SK-N-SH (cell line): Measurements from ENCODE around the gene MAP1LC3B. TPM values are rescaled to one million over a fixed set of nuclear protein-coding genes. Genes with fewer than 3 reads are reported as not detected.

Experiments used
- CTCF ChIA-PET: fragments of 300-600, 350-600 bp; formaldehyde crosslinking; extraction: SDS; loops from one replicate; lab custom pipeline; 2021; lab: Yijun Ruan, JAX
- POLR2A ChIA-PET: fragments of 350-600 bp; sonication (Branson Sonifier 250); formaldehyde crosslinking; extraction: SDS; loops from one replicate; lab custom pipeline; 2020; ENCODE audit warnings: antibody characterized with exemption, inconsistent platforms; lab: Yijun Ruan, JAX
- DNase-seq: peaks from one replicate; pipeline ENCODE4 v3.0.0; 2012
- H2AFZ ChIP-seq: fragments of 200-600 bp; sonication (generic); 2 replicates; pipeline ENCODE4 v1.8.1; 2016; ENCODE audit warnings: antibody characterized with exemption, mild to moderate bottlenecking, low read depth
- H3F3A ChIP-seq: fragments of 200-600 bp; sonication (generic); replicated peaks from 2 replicates; pipeline ENCODE3; 2016; ENCODE audit warnings: antibody characterized with exemption, mild to moderate bottlenecking; ENCODE audit not compliant: insufficient read depth
- H3K27ac ChIP-seq, 2 experiments: fragments of 200-500 bp in 1 of 2; fragments of 200-600 bp in 1 of 2; sonication (Bioruptor generic) in 1 of 2; sonication (generic), shearing (Covaris generic) in 1 of 2; 2 replicates each; pipeline versions ENCODE4 v1.5.1 to v1.6.1; 2014 to 2016; ENCODE audit warnings: low read depth in 2 of 2, inconsistent platforms in 1 of 2, low read length in 1 of 2, mild to moderate bottlenecking in 1 of 2, mixed read lengths in 1 of 2
- H3K27me3 ChIP-seq: fragments of 200-600 bp; sonication (generic), shearing (Covaris generic); 2 replicates; pipeline ENCODE4 v1.6.1; 2016; ENCODE audit warnings: mixed run types; ENCODE audit not compliant: insufficient read depth
- H3K36me3 ChIP-seq, 2 experiments: fragments of 200-500 bp in 1 of 2; fragments of 200-600 bp in 1 of 2; sonication (Bioruptor generic) in 1 of 2; sonication (generic) in 1 of 2; replicated peaks in 1 of 2; 2 replicates each; pipeline versions ENCODE3 to v1.5.1; 2014 to 2016; ENCODE audit warnings: low read length in 1 of 2, mild to moderate bottlenecking in 1 of 2; ENCODE audit not compliant: insufficient read depth in 2 of 2, control insufficient read depth in 1 of 2
- H3K4me1 ChIP-seq, 2 experiments: fragments of 200-500 bp in 1 of 2; fragments of 200-600 bp in 1 of 2; sonication (Bioruptor generic) in 1 of 2; sonication (generic), shearing (Covaris generic) in 1 of 2; 2 replicates each; pipeline versions ENCODE4 v1.5.1 to v1.6.1; 2014 to 2016; ENCODE audit warnings: low read depth in 1 of 2, low read length in 1 of 2, mixed run types in 1 of 2; ENCODE audit not compliant: insufficient read depth in 2 of 2, control insufficient read depth in 1 of 2
- H3K4me2 ChIP-seq: fragments of 200-600 bp; sonication (generic), shearing (Covaris generic); 2 replicates; pipeline ENCODE4 v1.6.1; 2017; ENCODE audit warnings: mixed run types
- H3K4me3 ChIP-seq, 2 experiments: fragments of 200-500 bp in 1 of 2; fragments of 200-600 bp in 1 of 2; sonication (Bioruptor generic) in 1 of 2; sonication (generic), shearing (Covaris generic) in 1 of 2; 2 replicates each; pipeline versions ENCODE4 v1.5.1 to v1.8.1; 2014 to 2016; ENCODE audit warnings: low read depth in 2 of 2, inconsistent platforms in 1 of 2, low read length in 1 of 2, mild to moderate bottlenecking in 1 of 2, mixed read lengths in 1 of 2, moderate library complexity in 1 of 2
- H3K79me2 ChIP-seq: fragments of 200-600 bp; sonication (generic); 2 replicates; pipeline ENCODE4 v1.8.1; 2017; ENCODE audit warnings: mild to moderate bottlenecking; ENCODE audit not compliant: insufficient read depth
- H3K9ac ChIP-seq: fragments of 200-600 bp; sonication (generic); 2 replicates; pipeline ENCODE4 v1.6.1; 2017; ENCODE audit warnings: mixed run types
- H3K9me2 ChIP-seq: fragments of 200-600 bp; sonication (generic); 2 replicates; pipeline ENCODE4 v1.6.1; 2017; ENCODE audit warnings: mixed run types
- H3K9me3 ChIP-seq: fragments of 200-600 bp; sonication (generic); 2 replicates; pipeline ENCODE4 v1.6.1; 2017; ENCODE audit warnings: mixed run types, mild to moderate bottlenecking, moderate library complexity
- H4K20me1 ChIP-seq: fragments of 200-600 bp; sonication (generic); 2 replicates; pipeline ENCODE4 v1.6.1; 2017; ENCODE audit warnings: mild to moderate bottlenecking, mixed run types; ENCODE audit not compliant: insufficient read depth
- CHD2 ChIP-seq: fragments of 150-350 bp; IDR thresholded peaks from 2 replicates; pipeline ENCODE4 v1.6.1; 2018; ENCODE audit warnings: low read length; ENCODE audit not compliant: partially characterized antibody
- EZH2phosphoT487 ChIP-seq: fragments of 200-600 bp; sonication (generic); IDR thresholded peaks from 2 replicates; pipeline ENCODE4 v1.6.1; 2017; ENCODE audit warnings: low read depth, mixed run types, mild to moderate bottlenecking, antibody characterized with exemption, moderate library complexity, borderline replicate concordance
- FOSL2 ChIP-seq: IDR thresholded peaks from 2 replicates; pipeline ENCODE4 v1.4.0; 2012; ENCODE audit warnings: low read depth, mild to moderate bottlenecking, moderate library complexity, borderline replicate concordance
- GABPA ChIP-seq: IDR thresholded peaks from 2 replicates; pipeline ENCODE4 v1.4.0; 2012; ENCODE audit warnings: low read depth, mild to moderate bottlenecking
- GATA2 ChIP-seq: sonication (generic); formaldehyde crosslinking; IDR thresholded peaks from 2 replicates; pipeline ENCODE4 v1.5.0; 2020; ENCODE audit warnings: mild to moderate bottlenecking, missing genetic modification reagents
- MEF2A ChIP-seq: IDR thresholded peaks from 2 replicates; pipeline ENCODE4 v1.4.0; 2012; ENCODE audit warnings: low read depth, borderline replicate concordance
- NRF1 ChIP-seq: IDR thresholded peaks from 2 replicates; pipeline ENCODE4 v1.6.1; 2012; ENCODE audit warnings: low read depth, mild to moderate bottlenecking, low read length
- POLR2AphosphoS5 ChIP-seq: IDR thresholded peaks from 2 replicates; pipeline ENCODE4 v1.6.1; 2012; ENCODE audit warnings: low read depth, low read length
- RAD21 ChIP-seq: IDR thresholded peaks from 2 replicates; pipeline ENCODE4 v1.6.1; 2012; ENCODE audit warnings: mild to moderate bottlenecking, low read length
- RCOR1 ChIP-seq: fragments of 150-350 bp; IDR thresholded peaks from 2 replicates; pipeline ENCODE4 v1.6.1; 2017; ENCODE audit warnings: antibody characterized with exemption, low read length
- RFX5 ChIP-seq: IDR thresholded peaks from 2 replicates; pipeline ENCODE4 v1.6.1; 2012; ENCODE audit warnings: mild to moderate bottlenecking, improper control_type of control experiment, low read length
- RXRA ChIP-seq: IDR thresholded peaks from 2 replicates; pipeline ENCODE4 v1.4.0; 2012; ENCODE audit warnings: low read depth, mild to moderate bottlenecking, borderline replicate concordance
- YY1 ChIP-seq: IDR thresholded peaks from 2 replicates; pipeline ENCODE4 v1.4.0; 2012; ENCODE audit warnings: low read depth, mild to moderate bottlenecking
- WGBS: methylation state at CpG from one replicate; pipeline ENCODE4 v1.1.6; 2017; ENCODE audit warnings: low lambda C conversion rate; 5-methylcytosine and 5-hydroxymethylcytosine counted together
- polyA plus RNA-seq, 3 experiments: library from polyadenylated mRNA; depleted of rRNA; stranded (reverse); fragments of >200 nt; gene quantifications; 2 replicates each; pipeline ENCODE4 v1.2.3, GENCODE V29; 2012
- TF ChIP-seq, protein P1 (sequence below): IDR thresholded peaks from 2 replicates; pipeline ENCODE4 v1.4.0; 2012; ENCODE audit warnings: low read depth
- TF ChIP-seq, protein P2 (sequence below): IDR thresholded peaks from 2 replicates; pipeline ENCODE4 v1.6.1; 2012; ENCODE audit warnings: mild to moderate bottlenecking, low read depth, low read length, moderate library complexity
- TF ChIP-seq, protein P3 (sequence below): fragments of 150-350 bp; IDR thresholded peaks from 2 replicates; pipeline ENCODE4 v1.6.1; 2016; ENCODE audit warnings: mild to moderate bottlenecking, low read depth, low read length
- TF ChIP-seq, protein P4 (sequence below): IDR thresholded peaks from 2 replicates; pipeline ENCODE4 v1.4.0; 2012; ENCODE audit warnings: low read depth, borderline replicate concordance
- TF ChIP-seq, protein P5 (sequence below): IDR thresholded peaks from 2 replicates; pipeline ENCODE4; 2012

Gene MAP1LC3B
- polyA plus RNA-seq, 1 of the 3 experiments (the other 2 are of a cell fraction) = 33.7 TPM

DNA sequence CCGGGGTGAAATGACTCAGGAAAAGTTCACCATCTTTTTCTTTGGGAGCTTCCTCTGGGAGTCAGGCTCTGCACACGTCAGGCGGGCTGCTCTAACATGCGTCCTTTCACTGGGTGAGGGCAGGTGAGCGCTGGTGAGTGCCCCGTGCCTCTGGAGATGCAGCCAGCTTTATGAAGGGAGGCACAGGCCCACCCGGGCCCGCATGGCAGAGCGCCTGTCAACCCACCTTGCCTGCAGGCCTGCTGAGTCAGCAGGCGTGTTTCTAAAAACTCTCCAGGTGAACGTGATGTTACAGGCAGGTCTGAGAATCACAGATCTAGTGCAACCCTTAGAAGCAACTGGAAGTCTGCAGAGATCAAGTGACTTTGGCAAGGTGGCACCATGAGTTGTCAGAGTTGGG, 18.4 kb downstream of the MAP1LC3B start:
- no peak overlapping the region for H3K9ac ChIP-seq
- no peak overlapping the region for H3K4me3 ChIP-seq
- WGBS = 100% methylated on average over 9 of the region's 11 CpGs
- TF ChIP-seq, protein P1, sequence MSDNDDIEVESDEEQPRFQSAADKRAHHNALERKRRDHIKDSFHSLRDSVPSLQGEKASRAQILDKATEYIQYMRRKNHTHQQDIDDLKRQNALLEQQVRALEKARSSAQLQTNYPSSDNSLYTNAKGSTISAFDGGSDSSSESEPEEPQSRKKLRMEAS = no peak
- TF ChIP-seq RAD21 (no peak), MEF2A (no peak), GABPA (no peak), POLR2AphosphoS5 (no peak), FOSL2 (no peak), RFX5 (no peak), GATA2 (CRISPR knock-in tag) (no peak), YY1 (no peak)
- TF ChIP-seq, protein P2, sequence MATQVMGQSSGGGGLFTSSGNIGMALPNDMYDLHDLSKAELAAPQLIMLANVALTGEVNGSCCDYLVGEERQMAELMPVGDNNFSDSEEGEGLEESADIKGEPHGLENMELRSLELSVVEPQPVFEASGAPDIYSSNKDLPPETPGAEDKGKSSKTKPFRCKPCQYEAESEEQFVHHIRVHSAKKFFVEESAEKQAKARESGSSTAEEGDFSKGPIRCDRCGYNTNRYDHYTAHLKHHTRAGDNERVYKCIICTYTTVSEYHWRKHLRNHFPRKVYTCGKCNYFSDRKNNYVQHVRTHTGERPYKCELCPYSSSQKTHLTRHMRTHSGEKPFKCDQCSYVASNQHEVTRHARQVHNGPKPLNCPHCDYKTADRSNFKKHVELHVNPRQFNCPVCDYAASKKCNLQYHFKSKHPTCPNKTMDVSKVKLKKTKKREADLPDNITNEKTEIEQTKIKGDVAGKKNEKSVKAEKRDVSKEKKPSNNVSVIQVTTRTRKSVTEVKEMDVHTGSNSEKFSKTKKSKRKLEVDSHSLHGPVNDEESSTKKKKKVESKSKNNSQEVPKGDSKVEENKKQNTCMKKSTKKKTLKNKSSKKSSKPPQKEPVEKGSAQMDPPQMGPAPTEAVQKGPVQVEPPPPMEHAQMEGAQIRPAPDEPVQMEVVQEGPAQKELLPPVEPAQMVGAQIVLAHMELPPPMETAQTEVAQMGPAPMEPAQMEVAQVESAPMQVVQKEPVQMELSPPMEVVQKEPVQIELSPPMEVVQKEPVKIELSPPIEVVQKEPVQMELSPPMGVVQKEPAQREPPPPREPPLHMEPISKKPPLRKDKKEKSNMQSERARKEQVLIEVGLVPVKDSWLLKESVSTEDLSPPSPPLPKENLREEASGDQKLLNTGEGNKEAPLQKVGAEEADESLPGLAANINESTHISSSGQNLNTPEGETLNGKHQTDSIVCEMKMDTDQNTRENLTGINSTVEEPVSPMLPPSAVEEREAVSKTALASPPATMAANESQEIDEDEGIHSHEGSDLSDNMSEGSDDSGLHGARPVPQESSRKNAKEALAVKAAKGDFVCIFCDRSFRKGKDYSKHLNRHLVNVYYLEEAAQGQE = no peak
- no peaks in the 10 kb centered on the region for H3K9me2 ChIP-seq
- peaks cover 43 to 87% of the 10 kb centered on the region in 2 experiments for H3K36me3 ChIP-seq
- no peaks in the 10 kb centered on the region for H3K79me2 ChIP-seq
- no peaks in the 10 kb centered on the region for H4K20me1 ChIP-seq
- H3K27me3 ChIP-seq = no peaks in the 10 kb centered on the region
- no peaks in the 10 kb centered on the region for H3K9me3 ChIP-seq
- H3K27ac ChIP-seq = no peak overlapping the region; a peak in 1 of 4 replicates
- DNase-seq = no peak
- ChIA-PET POLR2A (no interaction called here), CTCF (interaction anchor here (1.1 to 2.0 kb wide), 2 partner anchors 16 to 359 kb away, joined by 3 to 7 read pairs; no protein-coding TSS in a partner anchor)
- no peaks in the 10 kb centered on the region for H3F3A ChIP-seq
- no peak overlapping the region for H2AFZ ChIP-seq
- H3K4me1 ChIP-seq = no peaks in the 10 kb centered on the region
- H3K4me2 ChIP-seq = no peak overlapping the region

DNA sequence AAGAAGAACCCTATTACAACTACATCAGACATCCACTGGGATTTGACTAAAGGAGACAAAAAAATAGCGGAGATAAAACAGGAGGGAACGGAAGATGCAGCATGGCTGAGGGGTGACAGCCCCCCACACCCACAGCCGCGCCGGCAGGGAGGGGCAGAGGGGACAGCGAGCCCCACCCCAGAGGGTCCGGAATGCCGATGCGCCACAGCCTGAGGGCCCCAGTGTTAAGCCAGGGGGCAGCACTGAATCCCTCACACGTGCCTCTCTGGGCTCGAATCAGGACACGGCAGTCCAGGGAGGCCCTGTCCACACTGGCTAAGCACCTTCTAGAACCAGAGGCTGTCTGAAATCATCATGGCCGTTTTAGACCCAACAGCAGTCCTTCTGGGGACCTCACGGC, 18.8 kb downstream of the MAP1LC3B start:
- Histone ChIP-seq H3K36me3 (peaks cover 40 to 86% of the 10 kb centered on the region in 2 experiments), H3K27ac (no peak overlapping the region; a peak in 1 of 4 replicates), H4K20me1 (no peaks in the 10 kb centered on the region), H3K27me3 (no peaks in the 10 kb centered on the region), H3K9me3 (no peaks in the 10 kb centered on the region), H3F3A (no peaks in the 10 kb centered on the region), H3K9me2 (no peaks in the 10 kb centered on the region), H3K4me1 (no peaks in the 10 kb centered on the region), H3K79me2 (no peaks in the 10 kb centered on the region), H3K4me3 (no peak overlapping the region), H3K4me2 (no peak overlapping the region), H3K9ac (no peak overlapping the region), H2AFZ (no peak overlapping the region)
- ChIA-PET CTCF (interaction anchor here (2.0 kb wide), 1 partner anchor 16 kb away, joined by 7 read pairs; no protein-coding TSS in a partner anchor), POLR2A (no interaction called here)
- no peak for DNase-seq
- TF ChIP-seq, protein P3, sequence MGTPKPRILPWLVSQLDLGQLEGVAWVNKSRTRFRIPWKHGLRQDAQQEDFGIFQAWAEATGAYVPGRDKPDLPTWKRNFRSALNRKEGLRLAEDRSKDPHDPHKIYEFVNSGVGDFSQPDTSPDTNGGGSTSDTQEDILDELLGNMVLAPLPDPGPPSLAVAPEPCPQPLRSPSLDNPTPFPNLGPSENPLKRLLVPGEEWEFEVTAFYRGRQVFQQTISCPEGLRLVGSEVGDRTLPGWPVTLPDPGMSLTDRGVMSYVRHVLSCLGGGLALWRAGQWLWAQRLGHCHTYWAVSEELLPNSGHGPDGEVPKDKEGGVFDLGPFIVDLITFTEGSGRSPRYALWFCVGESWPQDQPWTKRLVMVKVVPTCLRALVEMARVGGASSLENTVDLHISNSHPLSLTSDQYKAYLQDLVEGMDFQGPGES = no peak
- no peak for TF ChIP-seq EZH2phosphoT487
- no peak for TF ChIP-seq YY1
- TF ChIP-seq, protein P4, sequence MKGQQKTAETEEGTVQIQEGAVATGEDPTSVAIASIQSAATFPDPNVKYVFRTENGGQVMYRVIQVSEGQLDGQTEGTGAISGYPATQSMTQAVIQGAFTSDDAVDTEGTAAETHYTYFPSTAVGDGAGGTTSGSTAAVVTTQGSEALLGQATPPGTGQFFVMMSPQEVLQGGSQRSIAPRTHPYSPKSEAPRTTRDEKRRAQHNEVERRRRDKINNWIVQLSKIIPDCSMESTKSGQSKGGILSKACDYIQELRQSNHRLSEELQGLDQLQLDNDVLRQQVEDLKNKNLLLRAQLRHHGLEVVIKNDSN = no peak
- no peak for TF ChIP-seq RFX5
- no peak for TF ChIP-seq NRF1
- no peak for TF ChIP-seq RCOR1
- TF ChIP-seq CHD2 = no peak
- TF ChIP-seq POLR2AphosphoS5 = no peak
- TF ChIP-seq, protein P5, sequence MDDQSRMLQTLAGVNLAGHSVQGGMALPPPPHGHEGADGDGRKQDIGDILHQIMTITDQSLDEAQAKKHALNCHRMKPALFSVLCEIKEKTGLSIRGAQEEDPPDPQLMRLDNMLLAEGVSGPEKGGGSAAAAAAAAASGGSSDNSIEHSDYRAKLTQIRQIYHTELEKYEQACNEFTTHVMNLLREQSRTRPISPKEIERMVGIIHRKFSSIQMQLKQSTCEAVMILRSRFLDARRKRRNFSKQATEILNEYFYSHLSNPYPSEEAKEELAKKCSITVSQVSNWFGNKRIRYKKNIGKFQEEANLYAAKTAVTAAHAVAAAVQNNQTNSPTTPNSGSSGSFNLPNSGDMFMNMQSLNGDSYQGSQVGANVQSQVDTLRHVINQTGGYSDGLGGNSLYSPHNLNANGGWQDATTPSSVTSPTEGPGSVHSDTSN = no peak
- no peak for TF ChIP-seq RXRA
- no peak for TF ChIP-seq GATA2 (CRISPR knock-in tag)
- WGBS = 95% methylated on average over 13 of the region's 14 CpGs
